ENCODE measurements around the gene ITGB2.

The ITGB2 gene

DNA sequence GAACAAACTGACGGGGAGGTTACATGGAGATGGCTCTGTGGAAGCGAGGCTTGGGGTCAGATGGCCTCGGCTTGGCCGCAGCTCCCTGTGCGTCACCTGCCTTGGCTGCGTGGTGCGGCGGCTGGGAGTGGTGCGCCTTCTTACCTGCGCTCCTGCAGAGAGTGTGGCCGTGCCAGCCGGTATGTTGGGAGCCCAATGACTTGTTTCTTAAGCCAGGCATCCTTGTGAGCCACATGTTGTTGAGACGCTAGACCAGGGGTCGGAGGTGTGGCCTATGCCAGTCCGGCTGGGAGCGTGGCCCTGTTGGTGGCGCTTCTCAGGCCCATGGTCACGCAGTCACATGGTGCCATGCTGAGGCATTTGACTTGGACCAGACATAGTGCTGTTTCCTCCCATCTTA, 29.7 kb upstream of the ITGB2 start:
- Histone ChIP-seq H3K9me2 (replicated peaks; ENCODE audit: control insufficient read depth, low read length) (no peaks in the 10 kb centered on the region), H3K36me3 (ENCODE audit: control insufficient read depth, low read length) (peaks cover 32% of the 10 kb centered on the region), H3K4me3 (ENCODE audit: low read length) (no peak overlapping the region), H3K9me3 (ENCODE audit: control insufficient read depth, insufficient read depth, low read length) (no peaks in the 10 kb centered on the region), H4K20me1 (ENCODE audit: control insufficient read depth, insufficient read depth, low read depth, low read length) (peaks cover 20% of the 10 kb centered on the region; the same call in 1 of the 2 replicates), H3K27ac (ENCODE audit: low read depth, low read length) (no peak overlapping the region), H3K27me3 (ENCODE audit: control insufficient read depth, low read length) (no peaks in the 10 kb centered on the region), H3K79me2 (ENCODE audit: control insufficient read depth, low read length) (peaks cover 82% of the 10 kb centered on the region), H3F3A (ENCODE audit: control insufficient read depth, insufficient read depth) (no peaks in the 10 kb centered on the region), H3K4me2 (ENCODE audit: low read length) (no peak overlapping the region), H3K4me1 (ENCODE audit: control insufficient read depth, low read length) (no peaks in the 10 kb centered on the region)
- no peak for TF ChIP-seq EZH2phosphoT487 (IDR thresholded peaks at IDR 0.05; ENCODE audit: borderline replicate concordance, low read length)

GRCh38 chr21:44949779-44950198, 29.1 kb upstream of the ITGB2 start:
- Histone ChIP-seq H3K4me3 (ENCODE audit: low read length) (no peak overlapping the region), H4K20me1 (ENCODE audit: control insufficient read depth, insufficient read depth, low read depth, low read length) (peaks cover 20% of the 10 kb centered on the region; the same call in 1 of the 2 replicates), H3K9me3 (ENCODE audit: control insufficient read depth, insufficient read depth, low read length) (no peaks in the 10 kb centered on the region), H3K36me3 (ENCODE audit: control insufficient read depth, low read length) (peaks cover 37% of the 10 kb centered on the region), H3F3A (ENCODE audit: control insufficient read depth, insufficient read depth) (no peaks in the 10 kb centered on the region), H3K79me2 (ENCODE audit: control insufficient read depth, low read length) (peaks cover 86% of the 10 kb centered on the region), H3K4me1 (ENCODE audit: control insufficient read depth, low read length) (no peaks in the 10 kb centered on the region), H3K4me2 (ENCODE audit: low read length) (no peak overlapping the region), H3K27ac (ENCODE audit: low read depth, low read length) (no peak overlapping the region), H3K9me2 (replicated peaks; ENCODE audit: control insufficient read depth, low read length) (no peaks in the 10 kb centered on the region), H3K27me3 (ENCODE audit: control insufficient read depth, low read length) (no peaks in the 10 kb centered on the region)
- TF ChIP-seq EZH2phosphoT487 (IDR thresholded peaks at IDR 0.05; ENCODE audit: borderline replicate concordance, low read length): no peak
- TF ChIP-seq, protein P1, sequence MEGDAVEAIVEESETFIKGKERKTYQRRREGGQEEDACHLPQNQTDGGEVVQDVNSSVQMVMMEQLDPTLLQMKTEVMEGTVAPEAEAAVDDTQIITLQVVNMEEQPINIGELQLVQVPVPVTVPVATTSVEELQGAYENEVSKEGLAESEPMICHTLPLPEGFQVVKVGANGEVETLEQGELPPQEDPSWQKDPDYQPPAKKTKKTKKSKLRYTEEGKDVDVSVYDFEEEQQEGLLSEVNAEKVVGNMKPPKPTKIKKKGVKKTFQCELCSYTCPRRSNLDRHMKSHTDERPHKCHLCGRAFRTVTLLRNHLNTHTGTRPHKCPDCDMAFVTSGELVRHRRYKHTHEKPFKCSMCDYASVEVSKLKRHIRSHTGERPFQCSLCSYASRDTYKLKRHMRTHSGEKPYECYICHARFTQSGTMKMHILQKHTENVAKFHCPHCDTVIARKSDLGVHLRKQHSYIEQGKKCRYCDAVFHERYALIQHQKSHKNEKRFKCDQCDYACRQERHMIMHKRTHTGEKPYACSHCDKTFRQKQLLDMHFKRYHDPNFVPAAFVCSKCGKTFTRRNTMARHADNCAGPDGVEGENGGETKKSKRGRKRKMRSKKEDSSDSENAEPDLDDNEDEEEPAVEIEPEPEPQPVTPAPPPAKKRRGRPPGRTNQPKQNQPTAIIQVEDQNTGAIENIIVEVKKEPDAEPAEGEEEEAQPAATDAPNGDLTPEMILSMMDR (IDR thresholded peaks at IDR 0.05; ENCODE audit: low read depth, low read length, poor library complexity, severe bottlenecking): peak; percentile 86

GRCh38 chr21:44949161-44949778, 28.6 kb upstream of the ITGB2 start:
- TF ChIP-seq, protein P1 (IDR thresholded peaks at IDR 0.05; ENCODE audit: low read depth, low read length, poor library complexity, severe bottlenecking): no peak
- no peak for TF ChIP-seq EZH2phosphoT487 (IDR thresholded peaks at IDR 0.05; ENCODE audit: borderline replicate concordance, low read length)
- no peak overlapping the region for H3K4me2 ChIP-seq (ENCODE audit: low read length)
- H3K9me3 ChIP-seq (ENCODE audit: control insufficient read depth, insufficient read depth, low read length): no peaks in the 10 kb centered on the region
- no peak overlapping the region for H3K27ac ChIP-seq (ENCODE audit: low read depth, low read length)
- H3K27me3 ChIP-seq (ENCODE audit: control insufficient read depth, low read length): no peaks in the 10 kb centered on the region
- no peaks in the 10 kb centered on the region for H3K4me1 ChIP-seq (ENCODE audit: control insufficient read depth, low read length)
- H3K36me3 ChIP-seq (ENCODE audit: control insufficient read depth, low read length): peaks cover 41% of the 10 kb centered on the region
- no peaks in the 10 kb centered on the region for H3K9me2 ChIP-seq (replicated peaks; ENCODE audit: control insufficient read depth, low read length)
- no peak overlapping the region for H3K4me3 ChIP-seq (ENCODE audit: low read length)
- peaks cover 83% of the 10 kb centered on the region for H3K79me2 ChIP-seq (ENCODE audit: control insufficient read depth, low read length)
- no peaks in the 10 kb centered on the region for H3F3A ChIP-seq (ENCODE audit: control insufficient read depth, insufficient read depth)
- H4K20me1 ChIP-seq (ENCODE audit: control insufficient read depth, insufficient read depth, low read depth, low read length): peaks cover 20% of the 10 kb centered on the region; the same call in 1 of the 2 replicates

DNA sequence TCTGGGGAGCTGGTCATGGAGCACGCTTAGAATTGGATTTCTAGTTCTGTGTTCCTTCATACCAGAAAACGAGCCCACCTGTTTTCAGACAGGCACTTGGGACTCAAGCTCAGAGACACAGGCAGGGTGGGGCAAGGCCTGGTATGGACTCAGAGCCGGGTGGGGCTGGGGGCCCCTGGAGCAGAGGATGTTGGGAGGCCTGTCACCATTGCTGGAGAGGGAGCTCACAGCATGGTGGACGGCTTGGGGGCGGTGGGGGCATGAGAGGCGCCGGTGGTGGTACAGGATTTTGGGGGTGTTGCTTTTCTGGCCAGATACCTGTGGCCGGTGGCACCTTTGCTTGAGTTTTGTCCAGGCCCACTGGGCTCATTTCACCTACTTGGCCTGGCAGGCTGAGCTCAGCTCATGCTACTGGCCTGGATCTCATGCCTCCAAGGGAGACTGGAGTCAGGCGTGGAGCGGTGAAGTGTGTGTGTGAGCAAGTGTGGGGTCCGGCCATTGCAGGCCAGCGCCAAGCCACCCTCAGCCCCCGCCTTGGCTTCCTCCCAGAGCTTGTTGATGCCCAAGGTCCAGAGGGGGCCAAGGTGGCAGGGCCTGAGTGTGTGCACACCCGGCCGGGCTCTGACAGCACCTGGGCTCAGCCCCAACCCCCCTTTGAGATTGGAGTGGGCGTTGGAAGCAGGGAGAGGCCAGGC, 27.9 kb upstream of the ITGB2 start:
- no peaks in the 10 kb centered on the region for H3F3A ChIP-seq (ENCODE audit: control insufficient read depth, insufficient read depth)
- no peaks in the 10 kb centered on the region for H3K27me3 ChIP-seq (ENCODE audit: control insufficient read depth, low read length)
- no peak overlapping the region for H3K27ac ChIP-seq (ENCODE audit: low read depth, low read length)
- peaks cover 84% of the 10 kb centered on the region for H3K79me2 ChIP-seq (ENCODE audit: control insufficient read depth, low read length)
- no peaks in the 10 kb centered on the region for H3K9me2 ChIP-seq (replicated peaks; ENCODE audit: control insufficient read depth, low read length)
- H4K20me1 ChIP-seq (ENCODE audit: control insufficient read depth, insufficient read depth, low read depth, low read length): peaks cover 20% of the 10 kb centered on the region; the same call in 1 of the 2 replicates
- TF ChIP-seq, protein P1 (IDR thresholded peaks at IDR 0.05; ENCODE audit: low read depth, low read length, poor library complexity, severe bottlenecking): no peak
- no peak for TF ChIP-seq EZH2phosphoT487 (IDR thresholded peaks at IDR 0.05; ENCODE audit: borderline replicate concordance, low read length)
- H3K36me3 ChIP-seq (ENCODE audit: control insufficient read depth, low read length): peaks cover 44% of the 10 kb centered on the region
- no peaks in the 10 kb centered on the region for H3K4me1 ChIP-seq (ENCODE audit: control insufficient read depth, low read length)
- no peak overlapping the region for H3K4me3 ChIP-seq (ENCODE audit: low read length)
- H3K4me2 ChIP-seq (ENCODE audit: low read length): no peak overlapping the region
- H3K9me3 ChIP-seq (ENCODE audit: control insufficient read depth, insufficient read depth, low read length): no peaks in the 10 kb centered on the region

All from DOHH2 (cell line).